HFF-Myc (cell line): Measurements from ENCODE around the gene DOCK4.

Source experiments
- DNase-seq: peaks from one replicate; pipeline ENCODE4 v3.0.0-alpha.2; 2011; ENCODE audit warnings: low read depth; ENCODE audit errors: extremely low read depth
- H3K4me3 ChIP-seq: replicated peaks from 2 replicates; pipeline ENCODE4 v1.5.1; 2011; ENCODE audit warnings: low read depth, mild to moderate bottlenecking, control low read depth, low read length
- TF ChIP-seq, protein P1 (sequence below): IDR thresholded peaks from 2 replicates; pipeline ENCODE4 v1.5.1; 2012; ENCODE audit warnings: mild to moderate bottlenecking, low read depth, low read length, control low read depth; ENCODE audit errors: missing control alignments

DOCK4 gene

DNA sequence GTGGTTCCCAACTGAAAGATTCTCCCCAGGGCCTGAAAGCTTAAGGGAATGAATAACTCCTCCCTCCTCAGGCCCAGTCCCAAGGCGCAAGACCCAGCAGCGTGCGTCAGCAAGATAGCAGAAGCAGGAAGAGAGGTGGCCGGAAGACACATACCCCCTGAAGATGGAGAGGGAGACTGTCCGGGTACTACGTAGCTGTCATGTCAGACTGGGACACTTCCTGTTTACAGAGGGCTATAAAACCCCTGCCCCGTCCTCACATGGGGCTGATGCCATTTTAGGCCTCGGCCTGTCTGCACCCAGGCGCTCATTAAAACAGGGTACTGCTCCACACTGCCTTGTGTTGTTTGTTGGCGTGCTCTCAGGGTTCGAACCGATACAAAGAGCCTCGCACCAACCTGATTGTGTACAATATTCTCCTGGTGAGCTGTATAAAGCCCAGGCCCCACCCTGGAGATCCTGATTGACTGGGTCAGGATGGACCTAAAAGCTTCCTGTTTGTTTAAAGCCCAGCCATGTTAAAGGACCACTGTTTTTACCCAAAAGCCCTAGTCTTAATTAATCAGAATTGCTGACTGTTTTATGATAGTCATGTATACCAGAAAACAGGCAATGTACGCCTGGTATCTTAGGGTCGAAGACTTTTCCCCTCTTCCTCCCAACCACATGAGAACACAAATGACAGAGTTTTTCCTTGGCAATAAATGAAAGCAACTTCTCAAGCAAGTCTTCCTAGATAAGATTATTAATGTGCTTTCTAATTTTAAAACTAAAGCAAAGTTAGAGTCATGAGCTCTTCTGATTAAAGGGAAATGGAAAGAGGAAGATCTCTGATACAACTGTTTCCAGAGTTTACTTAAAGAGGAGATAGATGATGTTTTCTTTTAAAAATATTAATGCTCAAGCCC, 251.5 kb downstream of the DOCK4 start:
- TF ChIP-seq, protein P1, sequence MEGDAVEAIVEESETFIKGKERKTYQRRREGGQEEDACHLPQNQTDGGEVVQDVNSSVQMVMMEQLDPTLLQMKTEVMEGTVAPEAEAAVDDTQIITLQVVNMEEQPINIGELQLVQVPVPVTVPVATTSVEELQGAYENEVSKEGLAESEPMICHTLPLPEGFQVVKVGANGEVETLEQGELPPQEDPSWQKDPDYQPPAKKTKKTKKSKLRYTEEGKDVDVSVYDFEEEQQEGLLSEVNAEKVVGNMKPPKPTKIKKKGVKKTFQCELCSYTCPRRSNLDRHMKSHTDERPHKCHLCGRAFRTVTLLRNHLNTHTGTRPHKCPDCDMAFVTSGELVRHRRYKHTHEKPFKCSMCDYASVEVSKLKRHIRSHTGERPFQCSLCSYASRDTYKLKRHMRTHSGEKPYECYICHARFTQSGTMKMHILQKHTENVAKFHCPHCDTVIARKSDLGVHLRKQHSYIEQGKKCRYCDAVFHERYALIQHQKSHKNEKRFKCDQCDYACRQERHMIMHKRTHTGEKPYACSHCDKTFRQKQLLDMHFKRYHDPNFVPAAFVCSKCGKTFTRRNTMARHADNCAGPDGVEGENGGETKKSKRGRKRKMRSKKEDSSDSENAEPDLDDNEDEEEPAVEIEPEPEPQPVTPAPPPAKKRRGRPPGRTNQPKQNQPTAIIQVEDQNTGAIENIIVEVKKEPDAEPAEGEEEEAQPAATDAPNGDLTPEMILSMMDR: no peak

DNA sequence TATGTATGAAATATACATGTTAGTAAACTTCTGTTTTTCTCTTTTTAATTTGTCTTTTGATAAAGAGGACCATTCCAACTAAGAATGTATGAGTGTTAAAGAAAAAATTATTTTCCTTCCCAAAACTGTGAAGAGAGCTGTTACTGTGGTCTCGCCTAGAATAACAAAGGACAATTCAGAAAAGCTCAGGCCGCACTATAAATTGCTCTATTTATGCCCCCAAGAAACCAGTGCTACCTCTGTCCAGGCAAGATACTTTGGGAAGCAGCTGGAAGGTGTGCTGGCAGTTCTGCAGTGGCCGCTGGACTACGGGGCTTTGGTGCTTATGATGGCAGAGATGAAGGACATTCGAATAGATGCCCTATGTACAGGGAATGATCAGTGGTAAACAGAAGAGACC, 252.1 kb downstream of the DOCK4 start:
- no peak overlapping the region for H3K4me3 ChIP-seq
- TF ChIP-seq, protein P1: no peak
- no peak for DNase-seq

More for the DNA sequence above, 251.5 kb downstream of the DOCK4 start:
- no peak for DNase-seq
- no peak overlapping the region for H3K4me3 ChIP-seq

DNA sequence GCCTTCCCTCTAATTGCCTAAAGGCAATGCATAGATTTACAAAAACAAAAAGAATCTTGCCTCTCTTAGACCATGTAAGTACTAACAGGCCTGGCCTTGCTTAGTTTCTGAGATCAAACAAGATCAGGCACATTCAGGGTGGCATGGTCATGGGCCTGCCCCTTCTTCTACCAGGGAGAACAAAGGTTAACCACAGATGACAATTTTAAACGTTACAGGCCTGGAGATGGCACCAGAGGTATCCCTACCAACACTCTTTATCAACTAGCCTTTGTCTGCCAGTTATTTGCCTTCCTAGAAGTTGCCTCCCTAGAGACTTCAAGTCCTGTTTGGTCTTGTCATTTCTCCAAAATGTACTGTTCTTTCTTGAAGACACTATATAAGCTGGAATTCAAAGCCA, 252.6 kb downstream of the DOCK4 start:
- DNase-seq: no peak

DNA sequence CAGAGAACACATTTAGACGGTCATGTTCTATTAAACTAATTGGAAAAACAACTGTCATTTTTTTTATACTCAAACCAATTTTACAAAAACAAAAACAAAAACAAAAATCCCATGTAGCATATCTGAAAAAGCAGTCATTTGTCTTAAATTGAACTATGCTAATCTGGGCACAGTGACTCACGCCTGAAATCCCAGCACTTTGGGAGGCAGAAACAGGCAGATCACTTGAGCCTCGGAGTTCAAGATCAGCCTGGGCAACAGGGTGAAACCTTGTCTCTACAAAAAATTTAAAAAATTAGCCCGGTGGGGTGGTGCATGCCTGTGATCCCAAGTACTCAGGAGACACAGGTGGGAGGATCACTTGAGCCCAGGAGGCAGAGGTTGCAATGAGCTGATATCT, 253.4 kb downstream of the DOCK4 start:
- H3K4me3 ChIP-seq: no peak overlapping the region
- TF ChIP-seq, protein P1: no peak
- DNase-seq: no peak

More for the DNA sequence above, 252.6 kb downstream of the DOCK4 start:
- TF ChIP-seq, protein P1: no peak
- no peak overlapping the region for H3K4me3 ChIP-seq

GRCh38 chr7:111951052-111951451, 255.1 kb downstream of the DOCK4 start:
- no peak overlapping the region for H3K4me3 ChIP-seq
- no peak for DNase-seq

DNA sequence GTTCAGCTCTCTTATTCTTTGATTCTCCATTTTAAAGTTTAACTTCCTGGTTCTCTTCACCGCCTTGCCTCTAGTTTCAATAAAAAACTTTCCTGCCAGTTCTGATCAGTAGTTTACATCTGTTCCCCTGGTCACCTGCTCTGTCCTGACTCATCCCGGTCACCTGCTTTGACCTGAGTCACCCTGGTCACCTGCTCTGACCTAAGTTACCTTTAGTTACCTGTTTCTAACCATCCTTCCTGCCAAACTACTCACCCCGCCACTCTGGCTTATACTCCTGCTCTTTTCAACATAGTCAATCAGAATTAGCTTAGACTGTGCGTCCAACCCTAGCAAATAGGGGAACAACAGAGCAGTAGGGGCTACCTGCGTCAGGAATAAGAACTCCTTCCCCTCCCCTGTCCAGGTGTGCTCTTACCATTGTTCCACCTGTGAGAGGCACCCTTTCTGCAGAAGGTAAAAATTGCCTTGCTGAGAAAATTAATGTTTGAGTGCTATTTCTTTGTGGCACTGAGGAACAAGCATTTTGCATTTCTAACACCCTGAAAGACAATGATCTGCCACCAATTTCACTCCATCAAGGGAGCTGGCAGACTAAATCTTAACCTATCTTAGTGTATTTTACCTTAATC, 263.6 kb downstream of the DOCK4 start:
- DNase-seq: no peak
- H3K4me3 ChIP-seq: no peak overlapping the region
- TF ChIP-seq, protein P1: no peak

More at GRCh38 chr7:111951052-111951451, 255.1 kb downstream of the DOCK4 start:
- TF ChIP-seq, protein P1: no peak
